Measurements from ENCODE around the gene ZXDC.
A peak's percentile ranks its signal among the peaks of the same experiment; 100 is the strongest.

ZXDC gene

GRCh38 chr3:126460381-126460780, 15.3 kb downstream of the ZXDC start:
- Mint-ChIP-seq H3K36me3 (peaks cover 2% of the 10 kb centered on the region), H3K4me3 (no peak overlapping the region), H3K4me1 (peaks cover 13% of the 10 kb centered on the region), H3K9me3 (no peaks in the 10 kb centered on the region), H3K27ac (no peak overlapping the region), H3K27me3 (no peaks in the 10 kb centered on the region)

DNA sequence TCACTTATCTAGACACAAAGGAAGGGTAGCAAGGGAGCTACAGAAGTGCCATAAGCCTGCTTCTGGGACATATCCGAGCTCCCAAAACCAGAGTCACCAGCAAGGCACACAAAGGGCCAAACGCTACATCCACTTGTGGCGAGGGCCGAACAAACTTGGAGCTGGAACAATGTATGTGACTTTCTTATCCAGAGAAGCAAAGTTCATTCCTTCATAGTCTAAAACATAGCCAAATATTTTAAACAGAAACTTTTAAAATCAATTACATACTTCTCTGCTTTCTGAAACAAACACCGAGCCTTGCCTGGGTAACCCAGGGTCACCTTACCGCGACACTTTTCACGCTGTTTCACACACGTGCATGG, 15.9 kb downstream of the ZXDC start:
- Mint-ChIP-seq H3K27me3 (no peaks in the 10 kb centered on the region), H3K4me3 (no peak overlapping the region), H3K27ac (no peak overlapping the region), H3K4me1 (peaks cover 17% of the 10 kb centered on the region), H3K9me3 (no peaks in the 10 kb centered on the region), H3K36me3 (peaks cover 2% of the 10 kb centered on the region)

GRCh38 chr3:126459111-126459762, 16.5 kb downstream of the ZXDC start:
- Mint-ChIP-seq H3K4me1 (peaks cover 22% of the 10 kb centered on the region), H3K36me3 (peaks cover 4% of the 10 kb centered on the region), H3K27ac (peak overlapping the region; percentile 23)

GRCh38 chr3:126456766-126457388, 18.8 kb downstream of the ZXDC start:
- H3K27me3 Mint-ChIP-seq = no peaks in the 10 kb centered on the region
- peaks cover 22% of the 10 kb centered on the region for H3K4me1 Mint-ChIP-seq
- H3K4me3 Mint-ChIP-seq = no peak overlapping the region
- no peaks in the 10 kb centered on the region for H3K9me3 Mint-ChIP-seq
- no peak overlapping the region for H3K27ac Mint-ChIP-seq
- peaks cover 4% of the 10 kb centered on the region for H3K36me3 Mint-ChIP-seq

More at GRCh38 chr3:126459111-126459762, 16.5 kb downstream of the ZXDC start:
- H3K27me3 Mint-ChIP-seq = no peaks in the 10 kb centered on the region
- H3K4me3 Mint-ChIP-seq = no peak overlapping the region
- H3K9me3 Mint-ChIP-seq = no peaks in the 10 kb centered on the region

DNA sequence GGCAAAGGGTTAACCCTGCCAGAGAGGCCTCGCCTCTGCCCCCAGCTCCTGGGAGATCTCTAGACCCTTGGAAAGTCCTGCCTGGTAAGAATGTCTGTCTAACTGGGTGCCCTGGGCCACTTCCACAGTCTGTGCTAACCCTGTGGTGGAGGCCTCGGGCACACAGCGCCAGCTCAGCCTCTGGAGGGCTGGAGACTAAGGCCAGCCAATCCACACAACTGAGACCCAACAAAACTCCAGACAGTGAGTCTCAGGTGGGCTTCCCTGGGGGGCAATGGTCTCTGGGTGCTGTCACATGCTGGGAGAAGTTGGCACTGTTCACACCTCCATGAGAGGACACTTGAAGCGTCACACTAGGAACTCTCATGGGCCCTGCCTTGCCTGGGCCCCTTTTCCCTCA, 19.5 kb downstream of the ZXDC start:
- Mint-ChIP-seq H3K9me3 (no peaks in the 10 kb centered on the region), H3K4me3 (no peak overlapping the region), H3K36me3 (peaks cover 8% of the 10 kb centered on the region), H3K27ac (no peak overlapping the region), H3K4me1 (peaks cover 22% of the 10 kb centered on the region), H3K27me3 (no peaks in the 10 kb centered on the region)

- no peak overlapping the region for H3K4me3 Mint-ChIP-seq
- peaks cover 22% of the 10 kb centered on the region for H3K4me1 Mint-ChIP-seq
- H3K27ac Mint-ChIP-seq = no peak overlapping the region
- peaks cover 8% of the 10 kb centered on the region for H3K36me3 Mint-ChIP-seq
- H3K9me3 Mint-ChIP-seq = no peaks in the 10 kb centered on the region
- H3K27me3 Mint-ChIP-seq = no peaks in the 10 kb centered on the region
These were observed 21.1 kb downstream of the ZXDC start for GRCh38 chr3:126454437-126455198.

- H3K9me3 Mint-ChIP-seq = no peaks in the 10 kb centered on the region
- H3K36me3 Mint-ChIP-seq = peaks cover 8% of the 10 kb centered on the region
- no peak overlapping the region for H3K4me3 Mint-ChIP-seq
- H3K4me1 Mint-ChIP-seq = peaks cover 22% of the 10 kb centered on the region
- H3K27me3 Mint-ChIP-seq = no peaks in the 10 kb centered on the region
- no peak overlapping the region for H3K27ac Mint-ChIP-seq
These were observed 21.7 kb downstream of the ZXDC start for GRCh38 chr3:126454025-126454424.

- H3K27ac Mint-ChIP-seq = no peak overlapping the region
- H3K36me3 Mint-ChIP-seq = peaks cover 8% of the 10 kb centered on the region
- H3K4me3 Mint-ChIP-seq = no peak overlapping the region
- no peaks in the 10 kb centered on the region for H3K9me3 Mint-ChIP-seq
- H3K4me1 Mint-ChIP-seq = peaks cover 18% of the 10 kb centered on the region
- no peaks in the 10 kb centered on the region for H3K27me3 Mint-ChIP-seq
These were observed 23.5 kb downstream of the ZXDC start for GRCh38 chr3:126452213-126452612.

DNA sequence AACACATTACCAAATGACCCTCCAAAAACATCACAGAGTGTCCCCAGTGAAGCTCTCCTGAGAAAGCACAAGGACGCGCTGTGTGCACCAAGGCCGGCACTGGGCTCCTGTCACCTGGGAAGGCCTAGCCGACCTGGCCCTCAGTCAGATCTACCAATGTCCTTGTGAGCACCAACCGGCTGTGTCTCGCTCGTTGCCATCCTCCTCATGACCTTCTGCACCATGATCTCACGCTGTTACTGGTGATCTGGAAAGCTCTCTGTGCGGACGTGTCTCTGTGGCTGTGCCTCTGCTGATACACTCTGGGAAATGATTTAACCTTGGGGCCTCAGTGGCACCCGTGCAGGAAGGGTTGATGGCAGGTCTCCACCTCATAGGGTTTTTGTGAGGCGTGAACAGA, 24.2 kb downstream of the ZXDC start:
- no peak overlapping the region for H3K4me3 Mint-ChIP-seq
- H3K27me3 Mint-ChIP-seq = no peaks in the 10 kb centered on the region
- peaks cover 15% of the 10 kb centered on the region for H3K4me1 Mint-ChIP-seq
- H3K9me3 Mint-ChIP-seq = no peaks in the 10 kb centered on the region
- H3K27ac Mint-ChIP-seq = no peak overlapping the region
- H3K36me3 Mint-ChIP-seq = peaks cover 7% of the 10 kb centered on the region

DNA sequence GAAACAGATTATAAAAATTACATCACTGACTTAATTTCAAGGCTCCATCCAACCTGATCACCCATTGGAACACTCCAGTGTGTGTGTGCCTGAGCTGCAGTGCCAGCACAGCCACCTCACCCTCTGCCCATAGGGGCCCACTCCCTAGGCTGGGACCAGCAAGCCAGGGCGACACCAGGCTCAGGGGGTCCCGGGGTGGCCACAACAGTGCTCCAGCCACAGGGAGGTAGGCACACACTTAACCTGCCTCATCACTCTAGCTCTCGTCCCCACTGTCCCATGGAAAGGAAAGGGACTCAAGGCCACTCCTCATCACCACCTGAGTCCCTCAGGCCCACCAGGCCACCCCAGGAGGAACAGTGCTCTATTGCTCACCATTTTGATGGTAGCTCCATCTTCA, 24.9 kb downstream of the ZXDC start:
- Mint-ChIP-seq H3K4me3 (no peak overlapping the region), H3K27me3 (no peaks in the 10 kb centered on the region), H3K36me3 (peaks cover 6% of the 10 kb centered on the region), H3K27ac (peak overlapping the region; percentile 23), H3K9me3 (no peaks in the 10 kb centered on the region), H3K4me1 (peaks cover 14% of the 10 kb centered on the region)

DNA sequence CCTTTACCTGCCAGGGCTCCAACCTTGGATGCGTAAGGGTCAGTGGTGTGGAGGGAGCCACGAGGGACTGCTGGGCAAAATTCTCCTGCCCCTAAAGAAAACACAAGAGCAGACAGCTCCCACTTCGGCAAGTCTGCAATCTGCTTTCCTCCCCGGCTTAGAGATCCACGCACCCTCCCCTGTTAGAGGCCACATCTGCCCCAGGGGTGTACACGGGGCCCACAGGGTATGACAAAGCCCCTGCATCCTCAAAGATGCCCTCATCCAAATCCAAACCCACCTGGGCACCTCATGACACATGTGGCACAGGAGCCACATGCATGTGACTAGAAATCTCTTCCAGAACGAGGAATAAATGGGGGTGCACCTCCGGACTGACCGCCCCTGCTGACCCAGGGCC, 25.5 kb downstream of the ZXDC start:
- no peak overlapping the region for H3K27ac Mint-ChIP-seq
- H3K9me3 Mint-ChIP-seq = no peaks in the 10 kb centered on the region
- H3K27me3 Mint-ChIP-seq = no peaks in the 10 kb centered on the region
- no peak overlapping the region for H3K4me3 Mint-ChIP-seq
- H3K4me1 Mint-ChIP-seq = peaks cover 11% of the 10 kb centered on the region
- peaks cover 6% of the 10 kb centered on the region for H3K36me3 Mint-ChIP-seq

DNA sequence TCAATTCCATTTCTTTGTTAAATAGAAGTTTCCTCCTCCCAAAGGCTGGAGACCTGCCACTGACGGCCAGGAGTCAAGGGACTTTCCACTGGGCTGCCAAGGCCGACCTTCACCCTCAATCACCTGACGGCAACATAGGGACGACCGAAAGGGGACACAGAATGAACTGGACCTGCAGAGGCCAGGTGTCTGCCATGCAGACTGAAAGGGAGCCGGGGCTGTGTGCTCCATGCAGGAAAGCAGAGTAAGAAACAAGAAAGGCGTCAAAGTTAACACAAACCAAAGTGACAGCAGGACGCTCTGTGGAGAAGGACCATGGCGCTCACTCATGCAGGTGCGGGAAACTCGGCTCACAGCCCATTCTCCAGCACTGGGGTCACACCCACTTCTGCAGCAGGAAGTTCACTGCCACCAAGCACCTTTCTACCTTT, 26.1 kb downstream of the ZXDC start:
- no peak overlapping the region for H3K4me3 Mint-ChIP-seq
- H3K27ac Mint-ChIP-seq = no peak overlapping the region
- H3K9me3 Mint-ChIP-seq = no peaks in the 10 kb centered on the region
- peaks cover 5% of the 10 kb centered on the region for H3K36me3 Mint-ChIP-seq
- peaks cover 8% of the 10 kb centered on the region for H3K4me1 Mint-ChIP-seq
- H3K27me3 Mint-ChIP-seq = no peaks in the 10 kb centered on the region

DNA sequence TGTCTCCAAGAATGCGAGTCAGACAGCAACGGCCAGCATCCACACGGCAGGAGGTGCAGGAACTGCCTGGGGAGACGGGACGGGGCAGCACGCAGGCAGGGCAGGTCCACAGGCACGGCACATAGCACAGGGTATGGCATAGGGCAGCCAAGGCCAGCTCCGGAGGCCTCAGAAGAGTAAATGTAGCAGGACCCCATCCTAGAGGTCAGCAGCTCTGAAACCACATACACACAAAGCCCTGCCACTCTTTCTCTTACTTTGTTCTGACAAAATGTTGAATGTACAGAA, 26.9 kb downstream of the ZXDC start:
- Mint-ChIP-seq H3K9me3 (no peaks in the 10 kb centered on the region), H3K4me1 (peaks cover 4% of the 10 kb centered on the region), H3K4me3 (no peak overlapping the region), H3K27ac (no peak overlapping the region), H3K36me3 (peaks cover 4% of the 10 kb centered on the region), H3K27me3 (no peaks in the 10 kb centered on the region)

GRCh38 chr3:126448136-126448892, 27.4 kb downstream of the ZXDC start:
- Mint-ChIP-seq H3K27me3 (no peaks in the 10 kb centered on the region), H3K27ac (no peak overlapping the region), H3K4me1 (peaks cover 4% of the 10 kb centered on the region), H3K4me3 (no peak overlapping the region), H3K9me3 (no peaks in the 10 kb centered on the region), H3K36me3 (peaks cover 4% of the 10 kb centered on the region)

DNA sequence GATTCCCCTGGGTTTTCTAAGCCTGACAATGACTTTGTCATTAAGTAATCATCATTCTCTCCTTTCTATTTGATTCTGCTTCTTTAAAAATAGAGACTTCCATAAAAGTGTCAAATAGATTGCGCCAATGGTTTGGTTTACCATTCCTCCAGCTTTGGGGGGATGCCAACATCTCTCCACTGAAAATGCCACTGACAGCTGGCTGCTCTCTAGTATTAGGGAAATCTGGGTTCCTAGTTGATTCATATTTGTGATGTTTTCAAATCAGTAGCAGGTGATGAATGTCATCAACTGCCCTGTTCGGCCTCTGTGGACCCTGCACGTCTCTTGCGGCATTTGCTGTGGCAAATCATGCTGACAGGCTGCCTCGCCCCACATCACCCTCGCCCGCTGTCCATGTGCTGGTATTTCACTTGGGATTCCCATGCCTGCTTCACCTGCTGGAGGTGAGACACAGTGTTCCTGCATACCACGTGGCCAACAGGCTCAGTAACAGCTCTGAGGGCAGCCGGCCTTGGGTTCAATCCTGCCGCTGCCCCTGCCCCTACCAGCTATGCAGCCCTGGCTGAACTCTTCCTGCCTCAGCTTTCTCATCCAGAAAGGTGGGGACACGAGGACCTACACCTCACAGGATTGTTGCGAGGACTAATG, 28.1 kb downstream of the ZXDC start:
- no peaks in the 10 kb centered on the region for H3K9me3 Mint-ChIP-seq
- no peaks in the 10 kb centered on the region for H3K27me3 Mint-ChIP-seq
- H3K4me3 Mint-ChIP-seq = no peak overlapping the region
- H3K27ac Mint-ChIP-seq = no peak overlapping the region
- H3K4me1 Mint-ChIP-seq = peaks cover 4% of the 10 kb centered on the region
- peaks cover 4% of the 10 kb centered on the region for H3K36me3 Mint-ChIP-seq

All from activated naive CD4-positive, alpha-beta T cell treated with anti-CD3 and anti-CD28 coated beads, Interleukin-2, amount 50 U/mL, for 24 hours (primary cell).